ENCODE measurements around the gene NKX6-2. TPM values are rescaled to one million over a fixed set of nuclear protein-coding genes. Genes with fewer than 3 reads are reported as not detected.
"Not testable (repeated sequence)": the region's sequence is repeated elsewhere in the genome, so short reads cannot be mapped to it uniquely, and the experiment has no call there.

The NKX6-2 gene
- polyA plus RNA-seq, 1 donor (not counting 4 experiments of a cell fraction or from before 2014, with no cell fraction given), result not detected

DNA sequence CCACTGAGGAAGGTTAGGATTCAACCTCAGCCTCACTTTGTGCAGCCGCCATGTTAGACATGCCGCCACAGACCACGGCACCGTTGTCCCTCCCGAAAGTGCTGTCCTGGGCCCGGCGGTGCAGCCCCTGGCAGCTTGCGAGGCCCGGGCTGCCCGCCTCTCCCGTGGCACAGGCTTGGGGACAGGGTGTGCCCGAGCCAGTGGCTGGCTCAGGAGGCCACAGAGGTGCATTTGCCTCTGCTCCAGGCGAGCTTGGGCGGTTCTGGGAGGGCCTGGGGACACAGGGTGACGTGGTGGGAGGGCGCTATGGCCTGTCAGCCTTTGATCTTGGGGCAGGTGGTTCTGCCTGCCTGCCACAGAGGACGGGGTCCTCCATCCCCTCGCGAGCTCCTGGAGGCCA, 41.1 kb downstream of the NKX6-2 start:
- Histone ChIP-seq H4K20me1 (ENCODE audit: control insufficient read depth, extremely low read depth, insufficient read depth, low read length) (no peaks in the 10 kb centered on the region), H3K27me3 (ENCODE audit: control insufficient read depth, extremely low read depth, insufficient read depth, low read length) (no peaks in the 10 kb centered on the region), H3K79me2 (ENCODE audit: control insufficient read depth, insufficient read depth, low read length) (no peaks in the 10 kb centered on the region), H3K4me1 (ENCODE audit: control insufficient read depth, extremely low read depth, insufficient read depth, low read length) (no peaks in the 10 kb centered on the region), H3K36me3 (ENCODE audit: control insufficient read depth in 2 of 2, extremely low read depth in 1 of 2, insufficient read depth in 2 of 2, low read length in 2 of 2) (no peaks in the 10 kb centered on the region), H3K9ac (ENCODE audit: control insufficient read depth, extremely low read depth, insufficient read depth, low read length) (no peak overlapping the region), H3K9me3 (ENCODE audit: control insufficient read depth, low read depth, low read length) (no peaks in the 10 kb centered on the region), H3K27ac (ENCODE audit: control insufficient read depth, insufficient read depth, low read length) (no peak overlapping the region), H3K4me3 (ENCODE audit: control insufficient read depth in 2 of 3, extremely low read depth in 1 of 3, insufficient read depth in 2 of 3, low read depth in 1 of 3, low read length in 3 of 3) (no peak overlapping the region), H3K4me2 (ENCODE audit: control insufficient read depth, extremely low read depth, insufficient read depth, low read depth, low read length) (no peak overlapping the region), H2AFZ (ENCODE audit: control insufficient read depth, low read length) (no peak overlapping the region), H3K9me1 (ENCODE audit: control insufficient read depth, extremely low read depth, insufficient read depth, low read length) (no peaks in the 10 kb centered on the region)
- TF ChIP-seq EZH2 (IDR thresholded peaks at IDR 0.05; ENCODE audit: low read length), result no peak
- TF ChIP-seq, protein P1, sequence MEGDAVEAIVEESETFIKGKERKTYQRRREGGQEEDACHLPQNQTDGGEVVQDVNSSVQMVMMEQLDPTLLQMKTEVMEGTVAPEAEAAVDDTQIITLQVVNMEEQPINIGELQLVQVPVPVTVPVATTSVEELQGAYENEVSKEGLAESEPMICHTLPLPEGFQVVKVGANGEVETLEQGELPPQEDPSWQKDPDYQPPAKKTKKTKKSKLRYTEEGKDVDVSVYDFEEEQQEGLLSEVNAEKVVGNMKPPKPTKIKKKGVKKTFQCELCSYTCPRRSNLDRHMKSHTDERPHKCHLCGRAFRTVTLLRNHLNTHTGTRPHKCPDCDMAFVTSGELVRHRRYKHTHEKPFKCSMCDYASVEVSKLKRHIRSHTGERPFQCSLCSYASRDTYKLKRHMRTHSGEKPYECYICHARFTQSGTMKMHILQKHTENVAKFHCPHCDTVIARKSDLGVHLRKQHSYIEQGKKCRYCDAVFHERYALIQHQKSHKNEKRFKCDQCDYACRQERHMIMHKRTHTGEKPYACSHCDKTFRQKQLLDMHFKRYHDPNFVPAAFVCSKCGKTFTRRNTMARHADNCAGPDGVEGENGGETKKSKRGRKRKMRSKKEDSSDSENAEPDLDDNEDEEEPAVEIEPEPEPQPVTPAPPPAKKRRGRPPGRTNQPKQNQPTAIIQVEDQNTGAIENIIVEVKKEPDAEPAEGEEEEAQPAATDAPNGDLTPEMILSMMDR (optimal IDR thresholded peaks at IDR 0.05 in 1 of 3, IDR thresholded peaks at IDR 0.05 in 1 of 3, conservative IDR thresholded peaks at IDR 0.05 in 1 of 3; ENCODE audit: extremely low read depth in 1 of 3, insufficient read depth in 2 of 3, low read length in 3 of 3), result no peak
- dilution Hi-C loops (cut with MboI; ENCODE audit: extremely low pct_ligation_motif_present, low sequenced_read_pairs), result no loop called here
- no peak for DNase-seq (ENCODE audit: low read depth, low spot score)
- FAIRE-seq, result no peak

DNA sequence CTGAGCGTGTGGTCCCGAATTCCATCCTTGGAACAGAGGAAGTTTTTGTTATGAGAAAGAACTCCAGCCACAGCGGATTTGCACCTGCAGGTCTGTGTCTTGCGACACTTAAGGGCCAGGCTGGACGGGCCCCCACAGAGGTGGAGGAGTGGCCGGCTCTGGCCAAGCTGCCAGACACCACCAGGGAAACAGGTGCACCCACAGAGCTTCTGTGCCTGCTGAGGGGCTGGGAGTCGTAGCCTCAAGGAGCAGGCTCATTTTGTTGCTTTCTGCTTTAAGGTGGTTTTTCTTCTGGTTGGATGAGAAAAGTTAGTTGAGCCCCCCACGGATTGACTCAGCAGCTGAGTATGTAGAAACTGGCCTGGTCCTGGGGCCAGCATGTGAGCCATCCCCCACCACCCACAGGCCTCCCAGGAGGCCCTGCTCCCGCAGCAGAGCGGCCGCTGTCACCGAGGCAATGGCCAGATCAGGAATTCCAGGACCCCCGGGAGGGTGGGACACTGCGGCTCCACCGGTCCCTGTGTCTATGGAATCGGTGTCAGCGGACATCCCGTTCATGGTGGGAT, 41.9 kb downstream of the NKX6-2 start:
- FAIRE-seq, result no peak
- dilution Hi-C loops (cut with MboI; ENCODE audit: extremely low pct_ligation_motif_present, low sequenced_read_pairs), result no loop called here

DNA sequence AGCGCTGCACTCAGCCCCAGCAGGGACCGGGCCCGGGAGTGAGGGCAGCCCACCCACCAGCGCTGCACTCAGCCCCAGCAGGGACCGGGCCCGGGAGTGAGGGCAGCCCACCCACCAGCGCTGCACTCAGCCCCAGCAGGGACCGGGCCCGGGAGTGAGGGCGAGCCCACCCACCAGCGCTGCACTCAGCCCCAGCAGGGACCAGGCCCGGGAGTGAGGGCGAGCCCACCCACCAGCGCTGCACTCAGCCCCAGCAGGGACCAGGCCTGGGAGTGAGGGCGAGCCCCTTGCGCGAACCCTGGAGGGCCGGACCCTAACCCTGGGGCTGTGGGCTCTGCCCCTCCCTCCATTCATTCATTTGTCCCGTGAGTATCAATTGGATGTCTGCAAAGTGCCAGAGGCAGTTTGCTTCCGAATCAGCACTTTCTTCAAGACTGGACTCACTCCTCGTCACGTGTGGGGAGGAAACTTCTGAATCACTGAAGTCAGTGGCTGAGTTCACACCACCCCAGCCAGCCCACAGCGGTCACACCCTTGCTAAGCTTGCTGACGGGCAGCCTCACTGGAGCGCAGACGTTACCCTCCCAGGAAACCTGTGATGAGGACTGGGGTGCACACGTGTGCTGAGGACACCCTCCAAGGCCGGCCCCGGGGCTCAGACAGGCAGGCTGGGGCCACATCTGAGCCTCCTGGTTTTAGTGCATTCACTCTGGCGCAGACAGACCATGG, 42.6 kb downstream of the NKX6-2 start:
- H3K27me3 ChIP-seq (ENCODE audit: control insufficient read depth, extremely low read depth, insufficient read depth, low read length); H2AFZ ChIP-seq (ENCODE audit: control insufficient read depth, low read length); H3K9me3 ChIP-seq (ENCODE audit: control insufficient read depth, low read depth, low read length); dilution Hi-C loops (cut with MboI; ENCODE audit: extremely low pct_ligation_motif_present, low sequenced_read_pairs); H3K4me1 ChIP-seq (ENCODE audit: control insufficient read depth, extremely low read depth, insufficient read depth, low read length); H3K36me3 ChIP-seq (ENCODE audit: control insufficient read depth in 2 of 2, extremely low read depth in 1 of 2, insufficient read depth in 2 of 2, low read length in 2 of 2); H3K4me2 ChIP-seq (ENCODE audit: control insufficient read depth, extremely low read depth, insufficient read depth, low read depth, low read length); DNase-seq (ENCODE audit: low read depth, low spot score); FAIRE-seq; H4K20me1 ChIP-seq (ENCODE audit: control insufficient read depth, extremely low read depth, insufficient read depth, low read length); H3K27ac ChIP-seq (ENCODE audit: control insufficient read depth, insufficient read depth, low read length); H3K9me1 ChIP-seq (ENCODE audit: control insufficient read depth, extremely low read depth, insufficient read depth, low read length); H3K4me3 ChIP-seq (ENCODE audit: control insufficient read depth in 2 of 3, extremely low read depth in 1 of 3, insufficient read depth in 2 of 3, low read depth in 1 of 3, low read length in 3 of 3); H3K9ac ChIP-seq (ENCODE audit: control insufficient read depth, extremely low read depth, insufficient read depth, low read length); H3K79me2 ChIP-seq (ENCODE audit: control insufficient read depth, insufficient read depth, low read length): not testable (repeated sequence)

More for the DNA sequence above, 41.9 kb downstream of the NKX6-2 start:
- Histone ChIP-seq H4K20me1 (ENCODE audit: control insufficient read depth, extremely low read depth, insufficient read depth, low read length) (no peaks in the 10 kb centered on the region), H3K4me1 (ENCODE audit: control insufficient read depth, extremely low read depth, insufficient read depth, low read length) (no peaks in the 10 kb centered on the region), H3K27me3 (ENCODE audit: control insufficient read depth, extremely low read depth, insufficient read depth, low read length) (no peaks in the 10 kb centered on the region), H3K4me2 (ENCODE audit: control insufficient read depth, extremely low read depth, insufficient read depth, low read depth, low read length) (no peak overlapping the region), H3K4me3 (ENCODE audit: control insufficient read depth in 2 of 3, extremely low read depth in 1 of 3, insufficient read depth in 2 of 3, low read depth in 1 of 3, low read length in 3 of 3) (no peak overlapping the region), H3K9me1 (ENCODE audit: control insufficient read depth, extremely low read depth, insufficient read depth, low read length) (no peaks in the 10 kb centered on the region), H3K79me2 (ENCODE audit: control insufficient read depth, insufficient read depth, low read length) (no peaks in the 10 kb centered on the region), H3K36me3 (ENCODE audit: control insufficient read depth in 2 of 2, extremely low read depth in 1 of 2, insufficient read depth in 2 of 2, low read length in 2 of 2) (no peaks in the 10 kb centered on the region), H3K9ac (ENCODE audit: control insufficient read depth, extremely low read depth, insufficient read depth, low read length) (no peak overlapping the region), H3K9me3 (ENCODE audit: control insufficient read depth, low read depth, low read length) (no peaks in the 10 kb centered on the region), H2AFZ (ENCODE audit: control insufficient read depth, low read length) (no peak overlapping the region), H3K27ac (ENCODE audit: control insufficient read depth, insufficient read depth, low read length) (no peak overlapping the region)
- TF ChIP-seq, protein P1 (optimal IDR thresholded peaks at IDR 0.05 in 1 of 3, IDR thresholded peaks at IDR 0.05 in 1 of 3, conservative IDR thresholded peaks at IDR 0.05 in 1 of 3; ENCODE audit: extremely low read depth in 1 of 3, insufficient read depth in 2 of 3, low read length in 3 of 3), result no peak
- no peak for TF ChIP-seq EZH2 (IDR thresholded peaks at IDR 0.05; ENCODE audit: low read length)
- no peak for DNase-seq (ENCODE audit: low read depth, low spot score)
